Measurements from ENCODE around the gene HMX1.

Gene HMX1

DNA sequence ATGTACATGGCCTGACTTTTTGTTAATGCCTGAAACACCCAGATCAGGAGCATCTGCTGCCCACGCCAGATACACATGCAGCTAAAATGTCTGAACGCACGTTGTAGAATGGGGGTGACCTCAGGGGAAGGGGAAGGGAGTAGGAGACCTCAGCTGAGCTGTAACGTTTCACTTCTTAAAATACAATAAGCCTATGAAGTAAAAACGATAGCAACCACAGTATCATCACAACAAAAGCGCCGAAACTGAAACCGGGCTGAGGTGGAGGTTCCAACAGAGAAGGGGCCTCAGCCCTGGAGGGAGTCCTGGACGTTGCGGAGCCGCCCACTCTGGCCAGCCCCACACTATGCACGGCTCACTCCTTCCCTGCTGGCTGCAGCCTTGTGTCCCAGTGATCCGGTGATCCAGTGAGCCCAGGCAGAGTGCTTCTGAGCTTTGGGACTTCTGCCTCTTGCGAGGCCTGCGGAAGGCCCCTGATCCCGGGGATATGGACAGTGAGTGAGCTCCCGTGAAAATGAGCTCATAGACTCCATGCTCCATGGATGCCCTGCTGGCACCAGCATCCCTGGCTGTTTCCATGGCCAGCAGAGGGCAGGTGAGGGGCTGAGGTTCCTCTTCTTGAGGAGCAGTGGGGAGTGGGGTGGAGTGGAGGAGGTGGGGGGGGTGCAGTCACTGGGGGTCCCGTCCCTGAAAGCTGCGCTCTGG is 52.0 kb downstream of the HMX1 start:
- TF ChIP-seq, protein P1, sequence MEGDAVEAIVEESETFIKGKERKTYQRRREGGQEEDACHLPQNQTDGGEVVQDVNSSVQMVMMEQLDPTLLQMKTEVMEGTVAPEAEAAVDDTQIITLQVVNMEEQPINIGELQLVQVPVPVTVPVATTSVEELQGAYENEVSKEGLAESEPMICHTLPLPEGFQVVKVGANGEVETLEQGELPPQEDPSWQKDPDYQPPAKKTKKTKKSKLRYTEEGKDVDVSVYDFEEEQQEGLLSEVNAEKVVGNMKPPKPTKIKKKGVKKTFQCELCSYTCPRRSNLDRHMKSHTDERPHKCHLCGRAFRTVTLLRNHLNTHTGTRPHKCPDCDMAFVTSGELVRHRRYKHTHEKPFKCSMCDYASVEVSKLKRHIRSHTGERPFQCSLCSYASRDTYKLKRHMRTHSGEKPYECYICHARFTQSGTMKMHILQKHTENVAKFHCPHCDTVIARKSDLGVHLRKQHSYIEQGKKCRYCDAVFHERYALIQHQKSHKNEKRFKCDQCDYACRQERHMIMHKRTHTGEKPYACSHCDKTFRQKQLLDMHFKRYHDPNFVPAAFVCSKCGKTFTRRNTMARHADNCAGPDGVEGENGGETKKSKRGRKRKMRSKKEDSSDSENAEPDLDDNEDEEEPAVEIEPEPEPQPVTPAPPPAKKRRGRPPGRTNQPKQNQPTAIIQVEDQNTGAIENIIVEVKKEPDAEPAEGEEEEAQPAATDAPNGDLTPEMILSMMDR (IDR thresholded peaks at IDR 0.05), result no peak
- no peak for TF ChIP-seq ZFX (IDR thresholded peaks at IDR 0.05; ENCODE audit: borderline replicate concordance)
- no peak overlapping the region for H3K27ac ChIP-seq

DNA sequence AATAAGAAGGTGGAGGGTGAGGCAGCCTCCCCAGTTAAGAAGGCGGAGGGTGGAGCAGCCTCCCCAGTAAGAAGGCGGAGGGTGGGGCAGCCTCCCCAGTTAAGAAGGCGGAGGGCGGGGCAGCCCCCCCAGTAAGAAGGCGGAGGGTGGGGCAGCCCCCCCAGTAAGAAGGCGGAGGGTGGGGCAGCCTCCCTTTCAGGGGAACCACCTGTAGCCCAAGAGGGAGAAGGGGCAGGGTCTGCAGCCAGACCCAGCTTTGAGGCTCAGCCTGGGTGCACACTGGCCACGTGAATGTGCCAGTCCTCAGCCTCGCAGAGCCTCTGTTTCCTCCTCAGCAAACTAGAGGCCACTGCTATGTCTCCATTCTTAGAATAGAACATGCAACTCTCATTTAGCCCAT is 52.6 kb downstream of the HMX1 start:
- no peak overlapping the region for H3K27ac ChIP-seq
- TF ChIP-seq, protein P1 (IDR thresholded peaks at IDR 0.05), result no peak

DNA sequence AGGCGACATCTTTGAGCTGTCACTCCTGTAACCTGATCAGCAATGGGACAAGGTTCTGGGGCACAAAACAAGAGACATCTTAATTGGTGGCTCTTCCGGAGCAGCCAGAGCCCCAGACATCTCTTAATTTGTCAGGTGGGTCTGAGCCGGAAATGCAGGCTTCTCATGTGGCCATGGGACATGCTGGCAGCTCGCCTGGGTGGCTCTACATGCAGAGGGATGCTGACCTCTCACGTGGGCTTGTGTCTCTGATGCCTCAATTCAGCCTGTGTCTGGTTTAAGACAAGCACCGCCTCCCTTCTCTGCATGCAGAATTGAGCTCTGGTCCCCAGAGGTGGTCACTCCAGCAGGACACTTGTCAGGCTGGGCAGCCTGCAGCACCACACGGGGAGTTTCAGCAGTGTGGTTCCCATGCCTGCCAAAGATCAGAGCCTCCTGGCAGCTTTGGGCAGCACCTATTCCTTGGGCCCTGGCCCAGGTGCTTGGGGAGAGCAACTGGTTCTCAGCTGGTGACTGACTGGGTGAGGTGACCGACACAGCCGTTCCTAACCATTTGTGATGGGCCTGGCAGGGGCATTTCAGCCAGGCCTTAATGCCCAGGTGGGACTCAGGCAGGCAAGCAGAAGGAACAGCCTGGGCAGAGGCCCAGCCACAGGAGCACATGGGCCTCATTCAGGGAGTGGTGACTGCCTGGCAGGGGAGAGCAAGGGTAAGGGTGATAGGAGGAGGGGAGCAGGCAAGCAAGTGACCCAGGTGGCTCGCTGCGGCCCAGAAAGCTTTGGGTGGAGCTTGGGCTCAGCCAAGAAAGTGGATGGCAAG is 53.4 kb downstream of the HMX1 start:
- H3K27ac ChIP-seq, result no peak overlapping the region
- TF ChIP-seq ZFX (IDR thresholded peaks at IDR 0.05; ENCODE audit: borderline replicate concordance), result no peak
- TF ChIP-seq, protein P1 (IDR thresholded peaks at IDR 0.05), result no peak

DNA sequence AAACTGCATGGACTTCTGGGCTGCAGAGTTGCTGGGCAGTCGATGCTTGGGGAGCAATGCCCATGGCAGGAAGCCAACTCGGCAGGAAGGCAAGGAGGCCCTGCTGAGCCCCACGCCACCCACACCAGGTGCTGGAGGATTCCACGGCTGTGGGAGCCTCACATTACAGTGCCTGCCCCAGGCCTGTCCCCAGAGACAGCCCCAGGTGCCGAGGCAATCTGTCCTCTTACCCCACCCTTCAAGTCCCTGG is 53.9 kb downstream of the HMX1 start:
- H3K27ac ChIP-seq, result no peak overlapping the region
- TF ChIP-seq ZFX (IDR thresholded peaks at IDR 0.05; ENCODE audit: borderline replicate concordance), result no peak
- TF ChIP-seq, protein P1 (IDR thresholded peaks at IDR 0.05), result no peak

DNA sequence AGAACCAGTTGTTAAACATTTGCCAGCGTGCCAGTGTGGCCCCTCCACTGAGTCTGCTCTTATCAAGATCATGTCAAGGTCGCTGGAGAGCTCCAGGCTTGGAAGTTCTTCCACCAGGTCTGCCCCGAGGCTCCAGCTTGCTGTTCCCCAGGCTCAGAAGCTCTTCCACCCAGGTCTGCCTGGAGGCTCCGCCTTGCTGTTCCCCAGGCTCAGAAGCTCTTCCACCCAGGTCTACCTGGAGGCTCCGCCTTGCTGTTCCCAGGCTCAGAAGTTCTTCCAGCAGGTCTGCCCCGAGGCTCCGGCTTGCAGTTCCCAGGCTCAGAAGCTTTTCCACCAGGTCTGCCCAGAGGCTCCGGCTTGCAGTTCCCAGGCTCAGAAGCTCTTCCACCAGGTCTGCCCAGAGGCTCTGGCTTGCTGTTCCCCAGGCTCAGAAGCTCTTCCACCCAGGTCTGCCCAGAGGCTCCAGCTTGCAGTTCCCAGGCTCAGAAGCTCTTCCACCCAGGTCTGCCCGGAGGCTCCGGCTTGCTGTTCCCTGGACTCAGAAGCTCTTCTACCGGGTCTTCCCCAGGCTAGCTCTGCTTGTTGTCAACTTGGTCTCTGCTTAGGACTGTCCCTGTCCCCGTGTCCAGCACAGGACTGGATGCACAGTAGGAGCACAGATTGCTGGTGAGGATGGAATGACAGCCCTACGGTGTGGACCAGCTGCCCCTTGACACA is 54.4 kb downstream of the HMX1 start:
- H3K27ac ChIP-seq, result no peak overlapping the region
- TF ChIP-seq, protein P1 (IDR thresholded peaks at IDR 0.05), result no peak
- no peak for TF ChIP-seq ZFX (IDR thresholded peaks at IDR 0.05; ENCODE audit: borderline replicate concordance)

Measured in 22Rv1 (cell line).